Measurements from ENCODE around the gene TMEM109.

Gene TMEM109, protein sequence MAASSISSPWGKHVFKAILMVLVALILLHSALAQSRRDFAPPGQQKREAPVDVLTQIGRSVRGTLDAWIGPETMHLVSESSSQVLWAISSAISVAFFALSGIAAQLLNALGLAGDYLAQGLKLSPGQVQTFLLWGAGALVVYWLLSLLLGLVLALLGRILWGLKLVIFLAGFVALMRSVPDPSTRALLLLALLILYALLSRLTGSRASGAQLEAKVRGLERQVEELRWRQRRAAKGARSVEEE

DNA sequence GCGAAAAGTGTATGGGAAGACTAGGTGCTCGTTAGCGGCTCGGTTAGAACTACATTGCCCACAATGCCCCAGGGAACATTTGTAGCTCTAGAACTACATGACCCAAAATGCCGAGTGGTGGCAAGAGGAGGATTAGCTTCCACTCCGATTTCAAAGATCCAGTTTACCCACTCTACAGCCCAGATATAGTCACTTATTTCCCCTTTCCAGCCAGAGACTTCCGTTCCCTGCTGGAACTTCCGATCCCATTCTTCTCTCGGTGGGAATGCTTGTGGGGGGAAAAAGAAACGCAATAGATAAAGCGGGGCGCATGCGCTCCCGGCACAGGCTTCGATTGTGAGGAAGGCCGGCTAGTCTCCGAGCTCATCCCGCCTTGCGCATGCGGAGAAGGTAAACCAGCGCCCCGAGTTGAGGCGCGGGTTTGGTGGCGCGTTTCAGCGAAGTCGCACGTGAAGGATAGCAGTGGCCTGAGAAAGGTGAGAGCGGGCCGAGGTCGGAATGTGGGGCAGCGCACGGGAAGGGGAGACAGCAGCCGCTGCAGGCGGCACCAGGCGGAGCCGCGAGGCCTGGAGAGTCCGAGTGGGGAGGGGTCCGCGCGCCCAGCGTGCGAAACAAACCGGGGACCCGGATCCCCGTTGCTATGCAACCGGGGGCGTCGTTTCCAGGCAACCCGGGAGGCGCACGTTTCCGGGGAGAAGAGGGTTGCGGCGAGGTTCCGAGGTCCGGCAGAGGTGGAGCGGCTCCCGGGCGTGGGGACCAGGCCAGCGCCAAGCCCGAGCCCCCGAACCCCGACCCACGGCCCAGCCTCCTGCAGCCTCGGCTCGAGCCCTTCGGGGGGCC lies at the start of gene TMEM109:
Gene TMEM109, plus strand, starts transcription at position 366 of the 840 bp plus-strand sequence. CDS start 5,536 bp downstream, outside the sequence.
- DNase-seq (ENCODE audit: extremely low read depth in 1 of 2, low read depth in 1 of 2), result peak; percentile 65 to 83

DNA sequence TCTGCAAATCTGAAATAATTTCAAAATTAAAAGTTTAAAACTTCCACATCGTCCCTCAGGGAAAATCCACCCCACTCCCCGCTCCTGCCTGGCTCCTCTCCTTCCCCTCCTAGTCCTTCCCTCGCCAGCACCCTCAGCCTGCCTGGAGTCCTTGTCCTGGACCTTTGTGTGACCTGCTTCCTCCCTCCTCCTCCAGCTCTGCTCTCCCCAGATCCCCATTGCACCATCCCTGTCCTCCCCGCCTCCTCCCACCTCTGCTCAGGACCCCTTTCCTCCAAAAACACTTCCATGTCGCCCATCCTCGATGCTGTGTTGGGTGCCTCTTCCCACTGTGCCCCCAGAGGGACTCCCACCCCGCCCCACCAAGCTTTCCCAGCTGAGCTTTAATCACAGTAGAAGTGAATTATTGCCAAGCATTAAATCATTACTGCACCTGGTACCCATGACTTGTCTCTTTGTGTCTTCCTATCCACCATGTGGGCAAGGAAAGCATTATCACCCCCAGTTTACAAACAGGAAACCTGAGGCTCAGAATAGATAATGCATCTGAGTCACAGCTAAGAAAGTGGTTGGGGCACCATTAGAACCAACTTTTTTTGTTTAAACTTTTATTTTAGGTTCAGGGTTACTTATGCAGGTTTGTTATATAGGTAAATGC lies 49.0 kb upstream of the TMEM109 start:
- DNase-seq (ENCODE audit: extremely low read depth in 1 of 2, low read depth in 1 of 2), result no peak

DNA sequence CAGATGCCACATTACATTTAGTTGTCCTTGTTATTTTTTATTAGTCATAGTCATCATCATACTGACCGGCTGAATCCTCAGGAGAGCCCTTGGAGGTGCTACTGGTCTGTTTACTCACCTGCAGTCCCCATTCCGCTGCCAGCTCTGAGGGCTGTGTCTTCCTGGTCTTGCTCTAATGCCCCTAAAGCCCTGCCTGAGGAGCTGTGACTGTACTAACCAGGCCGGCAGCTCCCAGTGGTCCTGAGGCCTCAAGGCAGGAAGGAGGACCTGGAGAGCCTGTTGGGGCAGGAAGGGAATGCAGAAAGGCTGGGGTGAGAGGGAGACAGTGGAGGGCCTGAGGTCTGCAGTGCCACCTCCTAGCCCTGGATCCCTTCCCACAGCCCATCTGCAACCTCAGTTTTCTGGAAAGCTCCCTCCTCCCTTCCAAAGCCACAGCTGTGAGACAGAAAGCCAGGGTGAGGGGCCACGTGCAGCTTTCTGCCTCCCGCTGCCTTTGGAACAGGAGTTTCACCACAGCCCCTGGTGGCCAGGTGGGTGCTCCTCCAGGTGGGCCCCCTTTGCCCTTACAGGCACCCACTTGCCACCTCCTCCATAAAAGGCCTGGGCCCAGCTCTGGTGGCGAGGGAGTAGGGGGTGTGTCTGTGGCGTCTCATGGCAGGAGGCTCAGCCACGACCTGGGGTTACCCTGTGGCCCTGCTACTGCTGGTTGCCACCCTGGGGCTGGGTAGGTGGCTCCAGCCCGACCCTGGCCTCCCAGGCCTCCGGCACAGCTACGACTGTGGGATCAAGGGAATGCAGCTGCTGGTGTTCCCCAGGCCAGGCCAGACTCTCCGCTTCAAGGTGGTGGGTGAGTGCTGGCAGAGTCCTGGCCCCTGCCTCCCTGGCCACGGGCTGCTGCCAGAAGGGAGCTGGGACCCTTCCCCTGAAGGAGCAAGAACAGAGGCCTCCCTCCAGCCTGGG lies 46.8 kb upstream of the TMEM109 start, which contains the start of gene ZP1:
Gene ZP1, plus strand, starts transcription at position 632 of the 960 bp plus-strand sequence. Its CDS starts 20 bp downstream, at position 652.
- no peak for DNase-seq (ENCODE audit: extremely low read depth in 1 of 2, low read depth in 1 of 2)

DNA sequence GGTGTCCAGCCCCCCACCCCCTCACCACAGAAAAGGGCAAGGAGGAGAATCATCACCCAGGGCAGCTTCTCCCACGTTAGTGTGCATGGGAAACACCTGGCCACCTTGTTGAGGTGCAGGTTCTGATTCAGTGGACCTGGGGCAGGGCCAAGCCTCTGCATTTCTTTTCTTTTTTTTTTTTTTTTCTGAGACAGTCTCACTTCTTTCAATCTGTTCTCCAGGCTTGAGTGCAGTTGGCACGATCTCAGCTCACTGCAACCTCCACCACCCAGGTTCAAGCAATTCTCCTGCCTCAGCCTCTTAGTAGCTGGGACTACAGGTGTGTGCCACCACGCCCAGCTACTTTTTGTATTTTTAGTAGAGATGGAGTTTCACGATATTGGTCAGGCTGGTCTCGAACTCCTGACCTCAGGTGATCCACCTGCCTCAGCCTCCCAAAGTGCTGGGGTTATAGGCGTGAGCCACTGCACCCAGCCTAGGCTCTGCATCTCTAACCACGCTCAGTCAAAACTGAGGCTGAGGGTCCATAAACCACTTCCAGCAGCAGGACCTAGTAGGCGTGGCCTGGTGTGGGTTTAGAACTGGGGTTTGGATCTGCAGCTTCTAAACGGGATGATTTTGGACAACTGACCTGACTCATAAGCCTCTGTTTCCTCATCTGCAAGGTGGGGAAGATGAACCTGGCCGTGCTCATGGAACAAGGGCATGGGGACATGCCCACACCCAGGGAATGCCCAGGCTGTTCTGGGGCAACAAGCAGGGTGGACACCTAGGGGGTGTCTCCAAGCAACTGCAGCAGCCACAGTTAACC lies 45.9 kb upstream of the TMEM109 start:
- no peak for DNase-seq (ENCODE audit: extremely low read depth in 1 of 2, low read depth in 1 of 2)

DNA sequence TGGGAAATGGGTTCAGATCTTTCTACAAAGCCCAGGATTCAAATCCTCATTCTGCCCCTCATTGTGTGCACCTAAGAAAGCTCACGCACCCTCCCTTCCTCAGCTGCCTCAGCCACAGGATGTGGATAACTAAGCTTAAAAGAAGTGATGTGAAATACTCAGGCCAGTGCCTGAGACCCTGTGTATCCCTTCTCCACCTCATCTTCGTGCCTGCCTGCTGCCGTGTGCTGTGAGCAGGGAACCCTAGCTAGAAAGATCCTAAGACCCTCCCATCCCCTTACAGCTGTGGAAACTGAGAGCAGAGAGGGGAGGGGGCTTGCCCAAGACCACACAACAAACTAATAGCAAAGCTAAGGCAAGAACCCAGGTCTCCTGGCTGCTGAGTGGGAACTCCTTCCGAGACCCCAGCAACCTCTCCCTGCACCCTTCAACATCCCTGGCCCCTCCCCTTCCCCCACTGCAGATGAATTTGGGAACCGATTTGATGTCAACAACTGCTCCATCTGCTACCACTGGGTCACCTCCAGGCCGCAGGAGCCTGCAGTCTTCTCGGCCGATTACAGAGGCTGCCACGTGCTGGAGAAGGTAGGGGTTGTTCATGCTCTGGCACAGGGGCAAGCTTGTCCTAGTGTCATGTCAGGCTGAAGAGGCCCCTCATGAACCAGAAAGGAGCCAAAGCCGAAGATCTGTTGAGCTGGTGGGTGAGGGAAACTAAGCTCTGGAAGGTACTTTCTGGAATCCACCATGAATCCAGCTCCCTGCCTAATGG lies 45.1 kb upstream of the TMEM109 start:
- DNase-seq (ENCODE audit: extremely low read depth in 1 of 2, low read depth in 1 of 2), result no peak

DNA sequence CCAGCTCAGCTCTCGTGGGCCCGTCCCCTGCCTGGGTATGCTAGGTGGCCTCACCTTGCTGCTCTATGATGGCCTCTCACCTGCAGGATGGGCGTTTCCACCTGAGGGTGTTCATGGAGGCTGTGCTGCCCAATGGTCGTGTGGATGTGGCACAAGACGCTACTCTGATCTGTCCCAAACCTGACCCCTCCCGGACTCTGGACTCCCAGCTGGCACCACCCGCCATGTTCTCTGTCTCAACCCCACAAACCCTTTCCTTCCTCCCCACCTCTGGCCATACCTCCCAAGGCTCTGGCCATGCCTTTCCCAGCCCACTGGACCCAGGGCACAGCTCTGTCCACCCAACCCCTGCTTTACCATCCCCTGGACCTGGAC lies 44.5 kb upstream of the TMEM109 start:
- no peak for DNase-seq (ENCODE audit: extremely low read depth in 1 of 2, low read depth in 1 of 2)

DNA sequence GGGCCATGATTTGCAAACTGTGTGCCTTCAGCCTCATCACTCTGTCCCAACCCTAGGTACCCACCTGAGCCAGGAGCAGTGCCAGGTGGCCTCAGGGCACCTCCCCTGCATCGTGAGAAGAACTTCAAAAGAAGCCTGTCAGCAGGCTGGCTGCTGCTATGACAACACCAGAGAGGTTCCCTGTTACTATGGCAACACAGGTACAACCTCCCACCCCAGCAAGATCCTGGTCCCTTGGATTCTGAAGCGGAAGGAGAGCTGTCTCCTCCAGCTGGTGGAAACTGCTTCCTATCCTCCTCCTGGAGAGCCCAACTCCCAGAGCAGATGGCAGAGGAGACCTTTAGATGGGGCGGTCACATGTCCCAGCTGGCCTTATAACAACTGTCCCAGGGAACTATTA lies 43.7 kb upstream of the TMEM109 start:
- DNase-seq (ENCODE audit: extremely low read depth in 1 of 2, low read depth in 1 of 2), result no peak

DNA sequence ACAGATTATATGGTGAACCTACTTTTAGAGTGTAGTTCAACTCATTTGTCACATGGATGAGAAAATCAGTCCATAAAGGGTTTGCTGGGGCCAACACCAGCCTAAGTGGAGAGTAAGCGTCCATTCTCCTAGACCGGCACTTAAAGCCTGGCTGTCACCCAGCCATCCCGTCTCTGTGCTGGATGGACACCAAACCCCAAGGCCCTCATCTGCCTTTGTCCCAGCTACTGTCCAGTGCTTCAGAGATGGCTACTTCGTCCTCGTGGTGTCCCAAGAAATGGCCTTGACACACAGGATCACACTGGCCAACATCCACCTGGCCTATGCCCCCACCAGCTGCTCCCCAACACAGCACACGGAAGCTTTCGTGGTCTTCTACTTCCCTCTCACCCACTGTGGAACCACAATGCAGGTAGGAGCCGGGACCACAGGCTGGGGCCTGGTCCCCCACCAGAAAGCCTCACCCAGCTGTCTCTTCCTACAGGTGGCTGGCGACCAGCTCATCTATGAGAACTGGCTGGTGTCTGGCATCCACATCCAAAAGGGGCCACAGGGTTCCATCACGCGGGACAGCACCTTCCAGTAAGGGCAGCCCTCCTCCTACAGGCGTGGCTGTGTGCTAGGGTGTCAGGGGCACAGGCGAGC lies 43.1 kb upstream of the TMEM109 start:
- no peak for DNase-seq (ENCODE audit: extremely low read depth in 1 of 2, low read depth in 1 of 2)

DNA sequence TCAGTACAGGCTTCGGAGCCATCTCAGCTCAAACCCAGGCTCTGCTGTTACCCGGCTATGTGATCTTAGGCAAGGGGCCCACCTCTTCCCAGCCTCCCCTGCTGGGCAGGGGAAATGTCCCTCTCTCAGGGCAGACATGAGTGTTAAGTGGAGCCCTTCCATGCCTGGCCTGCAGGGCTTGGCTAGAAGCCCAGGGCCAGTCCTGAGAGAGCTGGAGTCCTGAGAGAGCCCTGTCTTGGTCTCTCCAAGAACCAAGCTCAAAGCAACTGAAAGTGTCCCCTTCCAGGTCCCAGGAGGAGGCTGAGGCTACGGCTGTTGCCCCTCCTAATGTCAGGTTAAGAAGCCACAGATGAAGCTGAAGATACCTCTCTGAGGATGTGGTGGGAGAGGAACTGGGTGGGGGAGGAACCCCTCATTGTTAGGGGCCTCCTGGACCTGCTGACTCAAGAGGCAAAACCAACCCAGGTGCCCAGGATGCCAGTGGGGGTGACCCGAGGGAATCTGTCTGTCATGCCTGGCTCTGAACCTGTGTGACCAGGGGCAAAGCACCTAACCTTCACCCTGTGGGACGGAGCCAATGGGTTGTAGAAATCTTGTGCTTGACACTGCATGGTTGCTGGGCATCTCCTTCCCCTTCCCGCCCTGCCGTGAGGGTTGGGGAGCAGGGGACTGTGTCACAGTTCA lies 42.4 kb upstream of the TMEM109 start:
- DNase-seq (ENCODE audit: extremely low read depth in 1 of 2, low read depth in 1 of 2), result no peak

DNA sequence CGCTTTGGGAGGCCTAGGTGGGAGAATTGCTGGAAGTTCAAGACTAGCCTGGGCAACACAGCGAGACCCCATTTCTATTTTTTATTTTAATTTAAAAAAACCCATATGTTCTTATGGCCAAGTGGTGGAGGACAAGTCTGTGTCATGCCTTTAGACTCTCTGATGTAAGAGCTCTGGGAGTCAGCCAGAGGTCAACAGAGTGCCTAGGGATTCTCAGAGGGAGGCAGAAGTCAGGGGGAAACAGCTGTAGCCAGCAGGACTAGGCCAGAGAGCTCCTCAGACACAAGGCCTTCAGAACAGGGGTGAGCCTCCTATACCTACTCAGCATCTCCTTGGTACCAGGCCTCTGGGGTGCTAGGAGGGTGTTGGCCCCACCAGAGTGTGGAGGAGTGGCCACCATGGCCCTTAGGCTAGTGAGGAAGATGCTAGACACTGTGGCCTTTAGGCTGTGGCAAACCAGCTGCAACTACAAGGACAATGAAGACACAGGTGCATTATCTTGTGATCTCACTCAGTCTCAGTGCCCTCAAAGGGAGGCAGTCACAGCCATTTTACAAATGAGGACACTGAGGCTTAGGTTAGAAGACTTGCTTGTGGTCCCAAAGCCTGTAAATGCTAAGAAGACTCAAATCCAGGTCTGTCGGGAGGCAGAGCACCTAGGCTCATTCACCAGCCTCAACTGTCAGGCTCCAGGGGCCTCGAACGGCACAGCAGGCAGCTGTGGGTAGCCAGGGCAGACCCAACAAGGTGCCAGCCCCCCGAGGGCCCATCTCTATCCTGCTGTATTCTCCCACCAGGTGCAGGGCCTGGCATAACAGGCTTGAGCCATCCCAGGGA lies 41.6 kb upstream of the TMEM109 start:
- no peak for DNase-seq (ENCODE audit: extremely low read depth in 1 of 2, low read depth in 1 of 2)

DNA sequence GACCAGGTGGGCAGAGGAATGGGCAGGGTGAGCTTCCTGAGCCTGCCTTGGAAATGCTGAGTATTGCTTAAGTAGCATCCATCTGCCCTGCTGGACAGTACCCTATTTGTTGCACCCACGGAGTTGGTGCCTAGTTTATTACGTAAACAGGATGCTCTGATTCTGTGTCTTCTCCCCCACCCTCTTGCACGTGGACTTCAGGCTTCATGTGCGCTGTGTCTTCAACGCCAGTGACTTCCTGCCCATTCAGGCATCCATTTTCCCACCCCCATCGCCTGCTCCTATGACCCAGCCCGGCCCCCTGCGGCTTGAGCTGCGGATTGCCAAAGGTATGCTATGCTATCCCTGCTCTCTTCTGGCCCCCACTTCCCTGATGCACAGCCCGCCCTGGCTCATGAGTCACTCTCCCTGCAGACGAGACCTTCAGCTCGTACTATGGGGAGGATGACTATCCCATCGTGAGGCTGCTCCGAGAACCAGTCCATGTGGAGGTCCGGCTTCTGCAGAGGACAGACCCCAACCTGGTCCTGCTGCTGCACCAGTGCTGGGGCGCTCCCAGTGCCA lies 40.9 kb upstream of the TMEM109 start:
- no peak for DNase-seq (ENCODE audit: extremely low read depth in 1 of 2, low read depth in 1 of 2)

DNA sequence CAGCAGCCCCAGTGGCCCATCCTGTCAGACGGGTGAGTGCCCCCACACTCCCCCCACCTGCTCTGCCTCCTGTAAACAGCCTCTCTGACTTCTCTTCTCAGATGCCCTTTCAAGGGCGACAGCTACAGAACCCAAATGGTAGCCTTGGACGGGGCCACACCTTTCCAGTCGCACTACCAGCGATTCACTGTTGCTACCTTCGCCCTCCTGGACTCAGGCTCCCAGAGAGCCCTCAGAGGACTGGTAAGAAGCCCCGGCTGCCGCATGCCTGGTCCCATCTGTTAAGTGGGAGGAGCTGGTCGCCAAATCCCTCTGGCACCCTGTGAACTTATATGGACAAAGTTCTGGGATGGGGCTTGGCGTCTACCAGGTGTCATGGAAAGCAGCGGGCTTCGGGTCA lies 40.4 kb upstream of the TMEM109 start:
- DNase-seq (ENCODE audit: extremely low read depth in 1 of 2, low read depth in 1 of 2), result no peak

DNA sequence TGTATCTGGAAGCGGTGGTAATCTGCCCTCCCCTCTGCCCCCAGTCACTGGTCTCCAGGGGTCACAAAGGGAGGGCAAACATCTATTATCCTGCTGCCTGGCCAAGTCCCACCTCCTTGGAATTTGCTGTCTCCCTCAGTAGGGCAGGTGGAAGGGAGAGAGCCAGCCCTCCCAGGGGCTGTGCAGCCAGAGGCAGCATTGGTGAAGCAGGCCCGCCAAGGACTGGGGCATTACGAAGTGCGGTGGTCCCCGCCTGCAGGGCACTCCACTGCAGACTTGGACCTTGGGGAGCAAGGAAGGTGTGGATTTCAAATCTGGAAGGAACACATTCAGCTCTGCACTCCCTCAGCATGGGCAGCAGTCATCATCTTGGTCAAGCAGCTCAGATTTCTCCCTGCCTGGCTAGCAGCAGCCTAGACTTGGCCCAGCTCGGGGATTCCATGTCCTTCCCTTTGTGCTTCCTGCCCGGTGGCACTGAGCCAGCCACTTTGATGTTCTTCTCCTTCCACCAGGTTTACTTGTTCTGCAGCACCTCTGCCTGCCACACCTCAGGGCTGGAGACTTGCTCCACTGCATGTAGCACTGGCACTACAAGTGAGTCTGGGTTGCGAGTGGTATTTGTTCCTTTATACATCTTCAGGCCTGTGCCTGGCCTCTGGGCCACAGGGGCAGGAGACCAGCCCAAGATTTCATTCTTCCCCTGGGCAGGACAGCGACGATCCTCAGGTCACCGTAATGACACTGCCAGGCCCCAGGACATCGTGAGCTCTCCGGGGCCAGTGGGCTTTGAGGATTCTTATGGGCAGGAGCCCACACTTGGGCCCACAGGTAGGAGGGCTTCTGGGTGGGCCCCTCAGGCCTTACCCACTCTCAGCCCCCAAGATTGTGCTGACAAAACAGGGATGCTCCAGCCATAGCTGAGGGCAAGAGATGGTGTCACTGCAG lies 39.3 kb upstream of the TMEM109 start:
- no peak for DNase-seq (ENCODE audit: extremely low read depth in 1 of 2, low read depth in 1 of 2)

DNA sequence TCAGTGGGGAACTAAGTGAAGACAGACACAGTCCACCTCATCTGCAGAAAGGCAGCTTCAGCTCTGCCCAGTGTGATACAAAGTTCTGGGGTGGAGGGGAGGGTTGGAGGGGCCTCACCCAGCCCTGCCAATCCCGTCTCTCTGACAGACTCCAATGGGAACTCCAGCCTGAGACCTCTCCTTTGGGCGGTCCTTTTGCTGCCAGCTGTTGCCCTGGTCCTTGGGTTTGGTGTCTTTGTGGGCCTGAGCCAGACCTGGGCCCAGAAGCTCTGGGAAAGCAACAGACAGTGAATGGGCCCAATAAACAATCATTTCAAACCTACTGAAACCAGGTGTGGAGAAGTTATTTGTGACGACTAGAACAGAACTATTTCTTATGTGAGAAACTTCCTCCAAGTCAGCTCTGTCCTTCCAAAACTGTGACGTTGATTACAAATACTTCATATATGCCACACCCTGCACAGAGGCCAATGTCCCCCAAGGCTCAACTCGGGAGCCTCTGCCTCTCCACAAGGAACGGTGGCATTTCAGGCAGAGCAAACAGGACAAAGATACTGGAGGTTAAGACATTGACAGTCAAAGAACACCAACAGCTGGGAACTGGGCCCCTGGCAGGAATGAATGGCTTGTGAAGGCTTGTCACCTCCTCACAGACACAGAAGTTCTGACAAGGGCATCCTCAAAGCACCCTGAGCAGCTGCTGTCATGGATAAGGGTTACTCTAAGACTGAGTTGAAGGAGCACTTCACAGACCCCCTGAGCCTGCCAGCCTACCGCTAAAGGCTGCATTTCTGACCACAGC lies 38.4 kb upstream of the TMEM109 start:
- DNase-seq (ENCODE audit: extremely low read depth in 1 of 2, low read depth in 1 of 2), result no peak

DNA sequence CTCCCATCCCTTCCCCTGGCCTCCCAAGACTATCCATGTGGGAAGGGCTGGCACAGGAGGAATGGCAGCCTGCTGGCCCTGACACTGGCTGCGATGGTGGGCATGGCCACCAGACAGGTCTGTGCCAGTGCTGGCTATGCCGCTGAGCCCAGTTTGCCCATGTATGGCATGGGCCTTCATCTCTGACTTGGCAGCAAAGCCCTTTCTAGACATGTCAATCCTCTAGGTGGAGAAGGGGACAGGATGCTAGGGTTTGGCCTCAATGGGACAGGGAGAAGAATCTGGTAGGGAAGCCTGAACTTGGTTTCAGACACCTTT lies 37.8 kb upstream of the TMEM109 start:
- DNase-seq (ENCODE audit: extremely low read depth in 1 of 2, low read depth in 1 of 2), result no peak

All from stimulated activated CD8-positive, alpha-beta memory T cell treated with anti-CD3 and anti-CD28 coated beads, Interleukin-7, amount 100 ng/mL, for 48 hours (primary cell).